SK-N-SH (cell line): ENCODE data around the gene NID1. TPM values are rescaled to one million over a fixed set of nuclear protein-coding genes. Genes with fewer than 3 reads are reported as not detected.

Source experiments
- CTCF ChIA-PET: fragments of 300-600, 350-600 bp; formaldehyde crosslinking; extraction: SDS; loops from one replicate; lab custom pipeline; 2021; lab: Yijun Ruan, JAX
- POLR2A ChIA-PET: fragments of 350-600 bp; sonication (Branson Sonifier 250); formaldehyde crosslinking; extraction: SDS; loops from one replicate; lab custom pipeline; 2020; ENCODE audit warnings: antibody characterized with exemption, inconsistent platforms; lab: Yijun Ruan, JAX
- DNase-seq: peaks from one replicate; pipeline ENCODE4 v3.0.0; 2012
- H2AFZ ChIP-seq: fragments of 200-600 bp; sonication (generic); 2 replicates; pipeline ENCODE4 v1.8.1; 2016; ENCODE audit warnings: antibody characterized with exemption, mild to moderate bottlenecking, low read depth
- H3F3A ChIP-seq: fragments of 200-600 bp; sonication (generic); replicated peaks from 2 replicates; pipeline ENCODE3; 2016; ENCODE audit warnings: antibody characterized with exemption, mild to moderate bottlenecking; ENCODE audit not compliant: insufficient read depth
- H3K27ac ChIP-seq, 2 experiments: fragments of 200-500 bp in 1 of 2; fragments of 200-600 bp in 1 of 2; sonication (Bioruptor generic) in 1 of 2; sonication (generic), shearing (Covaris generic) in 1 of 2; 2 replicates each; pipeline versions ENCODE4 v1.5.1 to v1.6.1; 2014 to 2016; ENCODE audit warnings: low read depth in 2 of 2, inconsistent platforms in 1 of 2, low read length in 1 of 2, mild to moderate bottlenecking in 1 of 2, mixed read lengths in 1 of 2
- H3K27me3 ChIP-seq: fragments of 200-600 bp; sonication (generic), shearing (Covaris generic); 2 replicates; pipeline ENCODE4 v1.6.1; 2016; ENCODE audit warnings: mixed run types; ENCODE audit not compliant: insufficient read depth
- H3K36me3 ChIP-seq, 2 experiments: fragments of 200-500 bp in 1 of 2; fragments of 200-600 bp in 1 of 2; sonication (Bioruptor generic) in 1 of 2; sonication (generic) in 1 of 2; replicated peaks in 1 of 2; 2 replicates each; pipeline versions ENCODE3 to v1.5.1; 2014 to 2016; ENCODE audit warnings: low read length in 1 of 2, mild to moderate bottlenecking in 1 of 2; ENCODE audit not compliant: insufficient read depth in 2 of 2, control insufficient read depth in 1 of 2
- H3K4me1 ChIP-seq, 2 experiments: fragments of 200-500 bp in 1 of 2; fragments of 200-600 bp in 1 of 2; sonication (Bioruptor generic) in 1 of 2; sonication (generic), shearing (Covaris generic) in 1 of 2; 2 replicates each; pipeline versions ENCODE4 v1.5.1 to v1.6.1; 2014 to 2016; ENCODE audit warnings: low read depth in 1 of 2, low read length in 1 of 2, mixed run types in 1 of 2; ENCODE audit not compliant: insufficient read depth in 2 of 2, control insufficient read depth in 1 of 2
- H3K4me2 ChIP-seq: fragments of 200-600 bp; sonication (generic), shearing (Covaris generic); 2 replicates; pipeline ENCODE4 v1.6.1; 2017; ENCODE audit warnings: mixed run types
- H3K4me3 ChIP-seq, 2 experiments: fragments of 200-500 bp in 1 of 2; fragments of 200-600 bp in 1 of 2; sonication (Bioruptor generic) in 1 of 2; sonication (generic), shearing (Covaris generic) in 1 of 2; 2 replicates each; pipeline versions ENCODE4 v1.5.1 to v1.8.1; 2014 to 2016; ENCODE audit warnings: low read depth in 2 of 2, inconsistent platforms in 1 of 2, low read length in 1 of 2, mild to moderate bottlenecking in 1 of 2, mixed read lengths in 1 of 2, moderate library complexity in 1 of 2
- H3K79me2 ChIP-seq: fragments of 200-600 bp; sonication (generic); 2 replicates; pipeline ENCODE4 v1.8.1; 2017; ENCODE audit warnings: mild to moderate bottlenecking; ENCODE audit not compliant: insufficient read depth
- H3K9ac ChIP-seq: fragments of 200-600 bp; sonication (generic); 2 replicates; pipeline ENCODE4 v1.6.1; 2017; ENCODE audit warnings: mixed run types
- H3K9me2 ChIP-seq: fragments of 200-600 bp; sonication (generic); 2 replicates; pipeline ENCODE4 v1.6.1; 2017; ENCODE audit warnings: mixed run types
- H3K9me3 ChIP-seq: fragments of 200-600 bp; sonication (generic); 2 replicates; pipeline ENCODE4 v1.6.1; 2017; ENCODE audit warnings: mixed run types, mild to moderate bottlenecking, moderate library complexity
- H4K20me1 ChIP-seq: fragments of 200-600 bp; sonication (generic); 2 replicates; pipeline ENCODE4 v1.6.1; 2017; ENCODE audit warnings: mild to moderate bottlenecking, mixed run types; ENCODE audit not compliant: insufficient read depth
- EP300 ChIP-seq, 2 experiments: IDR thresholded peaks; 2 replicates each; pipeline versions ENCODE4 v1.4.0 to v1.6.1; 2012; ENCODE audit warnings: borderline replicate concordance in 1 of 2, low read depth in 1 of 2, low read length in 1 of 2
- FOXJ3 ChIP-seq: sonication (generic); formaldehyde crosslinking; IDR thresholded peaks from 2 replicates; pipeline ENCODE4 v1.5.1; 2020; ENCODE audit warnings: mild to moderate bottlenecking, missing genetic modification reagents
- GABPA ChIP-seq: IDR thresholded peaks from 2 replicates; pipeline ENCODE4 v1.4.0; 2012; ENCODE audit warnings: low read depth, mild to moderate bottlenecking
- GATA2 ChIP-seq: sonication (generic); formaldehyde crosslinking; IDR thresholded peaks from 2 replicates; pipeline ENCODE4 v1.5.0; 2020; ENCODE audit warnings: mild to moderate bottlenecking, missing genetic modification reagents
- REST ChIP-seq: IDR thresholded peaks from 2 replicates; pipeline ENCODE4 v1.6.1; 2012; ENCODE audit warnings: mild to moderate bottlenecking, low read depth, low read length, moderate library complexity
- SMC3 ChIP-seq: IDR thresholded peaks from 2 replicates; pipeline ENCODE4 v1.6.1; 2012; ENCODE audit warnings: low read depth, low read length, improper control_type of control experiment
- TAF1 ChIP-seq: IDR thresholded peaks from 2 replicates; pipeline ENCODE4 v1.6.1; 2012; ENCODE audit warnings: low read depth, mild to moderate bottlenecking, low read length, moderate library complexity, borderline replicate concordance
- USF1 ChIP-seq: IDR thresholded peaks from 2 replicates; pipeline ENCODE4 v1.4.0; 2012; ENCODE audit warnings: low read depth, borderline replicate concordance
- ZBTB33 ChIP-seq: IDR thresholded peaks from 2 replicates; pipeline ENCODE4 v1.4.0; 2012; ENCODE audit warnings: low read depth, borderline replicate concordance
- WGBS: methylation state at CpG from one replicate; pipeline ENCODE4 v1.1.6; 2017; ENCODE audit warnings: low lambda C conversion rate; 5-methylcytosine and 5-hydroxymethylcytosine counted together
- polyA plus RNA-seq, 3 experiments: library from polyadenylated mRNA; depleted of rRNA; stranded (reverse); fragments of >200 nt; gene quantifications; 2 replicates each; pipeline ENCODE4 v1.2.3, GENCODE V29; 2012

Gene NID1
- polyA plus RNA-seq, 1 of the 3 experiments (the other 2 are of a cell fraction), result 74.3 TPM

GRCh38 chr1:236108027-236108648 lies 43.2 kb upstream of the NID1 start:
- 83% methylated on average over 7 of the region's 7 CpGs for WGBS
- Histone ChIP-seq H3K27ac (no peak overlapping the region), H3F3A (no peaks in the 10 kb centered on the region), H4K20me1 (no peaks in the 10 kb centered on the region), H3K27me3 (no peaks in the 10 kb centered on the region), H3K4me2 (no peak overlapping the region), H3K4me1 (peaks cover 0 to 5% of the 10 kb centered on the region in 2 experiments; a peak in 1 of 4 replicates), H3K4me3 (no peak overlapping the region), H3K9ac (no peak overlapping the region), H2AFZ (no peak overlapping the region), H3K9me2 (no peaks in the 10 kb centered on the region), H3K36me3 (no peaks in the 10 kb centered on the region), H3K9me3 (no peaks in the 10 kb centered on the region), H3K79me2 (no peaks in the 10 kb centered on the region)
- ChIA-PET CTCF (interaction anchor here (0.7 to 4.8 kb wide), 9 partner anchors 9 to 430 kb away, joined by 3 to 34 read pairs (median 3); no protein-coding TSS in a partner anchor), POLR2A (no interaction called here)
- TF ChIP-seq TAF1 (no peak), GATA2 (no peak), GABPA (no peak), EP300 (IDR thresholded peaks at IDR 0.05; ENCODE audit: borderline replicate concordance in 1 of 2, low read depth in 1 of 2, low read length in 1 of 2) (no peak), REST (no peak), ZBTB33 (no peak), SMC3 (no peak), USF1 (no peak), FOXJ3 (CRISPR knock-in tag) (no peak)
- no peak for DNase-seq
